ENCODE results near the gene GRM8. TPM values are rescaled to one million over a fixed set of nuclear protein-coding genes. Genes with fewer than 3 reads are reported as not detected.

Gene GRM8
- total RNA-seq, 4 donors from 2014 or later, result 0.57 TPM; not detected in 3

- WGBS, 2 donors, result 65 to 67% methylated on average over 5 of the region's 5 CpGs
- no peaks in the 10 kb centered on the region for H3K27me3 ChIP-seq
- TF ChIP-seq CTCF (IDR thresholded peaks at IDR 0.05), result no peak
- no peak for TF ChIP-seq POLR2A (IDR thresholded peaks at IDR 0.05)
- H3K4me1 ChIP-seq, result no peaks in the 10 kb centered on the region
- H3K36me3 ChIP-seq, result no peaks in the 10 kb centered on the region
- no peak overlapping the region for H3K27ac ChIP-seq
- H3K4me3 ChIP-seq, result no peak overlapping the region
- DNase-seq, result no peak
- H3K9me3 ChIP-seq, result no peaks in the 10 kb centered on the region
- intact Hi-C loops (cut with DNase I), result no loop called here
Observed at GRCh38 chr7:126819197-126819484, 433.6 kb downstream of the GRM8 start.

GRCh38 chr7:126818393-126819196, 434.1 kb downstream of the GRM8 start:
- H3K27me3 ChIP-seq, result no peaks in the 10 kb centered on the region
- H3K36me3 ChIP-seq, result no peaks in the 10 kb centered on the region
- TF ChIP-seq POLR2A (IDR thresholded peaks at IDR 0.05) (no peak), CTCF (IDR thresholded peaks at IDR 0.05) (no peak)
- no peaks in the 10 kb centered on the region for H3K9me3 ChIP-seq
- H3K4me3 ChIP-seq, result no peak overlapping the region
- H3K27ac ChIP-seq, result no peak overlapping the region
- intact Hi-C loops (cut with DNase I), result no loop called here
- H3K4me1 ChIP-seq, result no peaks in the 10 kb centered on the region
- no peak for DNase-seq
- 56 to 74% methylated on average over 3 of the region's 3 CpGs for WGBS, 2 donors

GRCh38 chr7:126809188-126809587, 443.6 kb downstream of the GRM8 start:
- intact Hi-C loops (cut with DNase I), result no loop called here
- 65 to 71% methylated on average over 1 of the region's 1 CpG for WGBS, 2 donors
- DNase-seq, result no peak
- Histone ChIP-seq H3K4me1 (no peaks in the 10 kb centered on the region), H3K27ac (no peak overlapping the region), H3K27me3 (no peaks in the 10 kb centered on the region), H3K4me3 (no peak overlapping the region), H3K36me3 (no peaks in the 10 kb centered on the region), H3K9me3 (no peaks in the 10 kb centered on the region)
- no peak for TF ChIP-seq POLR2A (IDR thresholded peaks at IDR 0.05)
- TF ChIP-seq CTCF (IDR thresholded peaks at IDR 0.05), result no peak

- Histone ChIP-seq H3K4me1 (no peaks in the 10 kb centered on the region), H3K27ac (no peak overlapping the region), H3K4me3 (no peak overlapping the region), H3K9me3 (no peaks in the 10 kb centered on the region), H3K27me3 (no peaks in the 10 kb centered on the region), H3K36me3 (no peaks in the 10 kb centered on the region)
- no peak for TF ChIP-seq CTCF (IDR thresholded peaks at IDR 0.05)
- TF ChIP-seq POLR2A (IDR thresholded peaks at IDR 0.05), result no peak
- DNase-seq, result no peak
- intact Hi-C loops (cut with DNase I), result no loop called here
- WGBS, 2 donors, result 92% methylated on average over 5 of the region's 31 CpGs; no CpG with 5 or more reads in 1 of the 2 donors
Observed at GRCh38 chr7:126806614-126807013, 446.1 kb downstream of the GRM8 start.

- Histone ChIP-seq H3K9me3 (no peaks in the 10 kb centered on the region), H3K27me3 (no peaks in the 10 kb centered on the region), H3K4me1 (no peaks in the 10 kb centered on the region), H3K36me3 (no peaks in the 10 kb centered on the region), H3K4me3 (no peak overlapping the region), H3K27ac (no peak overlapping the region)
- DNase-seq, result no peak
- no peak for TF ChIP-seq CTCF (IDR thresholded peaks at IDR 0.05)
- TF ChIP-seq POLR2A (IDR thresholded peaks at IDR 0.05), result no peak
- 91 to 100% methylated on average over 1 of the region's 1 CpG for WGBS, 2 donors
- intact Hi-C loops (cut with DNase I), result no loop called here
Observed at GRCh38 chr7:126805351-126805750, 447.4 kb downstream of the GRM8 start.
